ENCODE measurements around the gene THOC6. TPM values are rescaled to one million over a fixed set of nuclear protein-coding genes. Genes with fewer than 3 reads are reported as not detected.

THOC6 gene
- total and polyA plus RNA-seq, 2 donors = 36.8 to 37.6 TPM

- WGBS = under 1% methylated on average over 67 of the region's 67 CpGs
- H3K27ac ChIP-seq (ENCODE audit: low read depth in 1 of 2, low read length in 1 of 2) = peak overlapping the region; percentile 68 to 83
- no peaks in the 10 kb centered on the region for H3K9me3 ChIP-seq (ENCODE audit: control insufficient read depth in 2 of 2, insufficient read depth in 1 of 2, low read length in 1 of 2)
- peak in 8 of 9 donors; percentile 68 to 93 (median 84) for DNase-seq (ENCODE audit: low read depth in 6 of 9, low spot score in 9 of 9)
- peaks cover 0 to 5% of the 10 kb centered on the region in 2 donors for H3K27me3 ChIP-seq (ENCODE audit: control insufficient read depth in 2 of 2, insufficient read depth in 1 of 2, low read length in 1 of 2)
- H3K4me1 ChIP-seq (ENCODE audit: control insufficient read depth in 2 of 2, insufficient read depth in 2 of 2, low read length in 2 of 2) = peaks cover 22 to 45% of the 10 kb centered on the region in 2 donors
- peaks cover 1 to 16% of the 10 kb centered on the region in 2 donors for H3K36me3 ChIP-seq (ENCODE audit: control insufficient read depth in 2 of 2, insufficient read depth in 2 of 2, low read length in 1 of 2)
- peak overlapping the region; percentile 82 to 89 for H3K4me3 ChIP-seq (ENCODE audit: low read length in 2 of 2)
Observed at GRCh38 chr16:3059041-3059722, 35.3 kb downstream of the THOC6 start.

- no peaks in the 10 kb centered on the region for H3K9me3 ChIP-seq (ENCODE audit: control insufficient read depth in 2 of 2, insufficient read depth in 1 of 2, low read length in 1 of 2)
- H3K27me3 ChIP-seq (ENCODE audit: control insufficient read depth in 2 of 2, insufficient read depth in 1 of 2, low read length in 1 of 2) = peaks cover 0 to 5% of the 10 kb centered on the region in 2 donors
- peak overlapping the region; percentile 68 to 83 for H3K27ac ChIP-seq (ENCODE audit: low read depth in 1 of 2, low read length in 1 of 2)
- peak overlapping the region; percentile 82 to 89 for H3K4me3 ChIP-seq (ENCODE audit: low read length in 2 of 2)
- peaks cover 0 to 14% of the 10 kb centered on the region in 2 donors for H3K36me3 ChIP-seq (ENCODE audit: control insufficient read depth in 2 of 2, insufficient read depth in 2 of 2, low read length in 1 of 2)
- peaks cover 24 to 49% of the 10 kb centered on the region in 2 donors for H3K4me1 ChIP-seq (ENCODE audit: control insufficient read depth in 2 of 2, insufficient read depth in 2 of 2, low read length in 2 of 2)
- no peak for DNase-seq (ENCODE audit: low read depth in 6 of 9, low spot score in 9 of 9)
- WGBS = 77% methylated on average over 9 of the region's 9 CpGs
Observed at GRCh38 chr16:3059723-3060242, 35.9 kb downstream of the THOC6 start.

GRCh38 chr16:3060339-3061127, 36.7 kb downstream of the THOC6 start:
- Histone ChIP-seq H3K27me3 (ENCODE audit: control insufficient read depth in 2 of 2, insufficient read depth in 1 of 2, low read length in 1 of 2) (peaks cover 0 to 5% of the 10 kb centered on the region in 2 donors), H3K4me3 (ENCODE audit: low read length in 2 of 2) (no peak overlapping the region), H3K36me3 (ENCODE audit: control insufficient read depth in 2 of 2, insufficient read depth in 2 of 2, low read length in 1 of 2) (peaks cover 0 to 8% of the 10 kb centered on the region in 2 donors), H3K27ac (ENCODE audit: low read depth in 1 of 2, low read length in 1 of 2) (no peak overlapping the region), H3K9me3 (ENCODE audit: control insufficient read depth in 2 of 2, insufficient read depth in 1 of 2, low read length in 1 of 2) (no peaks in the 10 kb centered on the region), H3K4me1 (ENCODE audit: control insufficient read depth in 2 of 2, insufficient read depth in 2 of 2, low read length in 2 of 2) (peaks cover 30 to 49% of the 10 kb centered on the region in 2 donors)
- WGBS = 90% methylated on average over 14 of the region's 14 CpGs
- DNase-seq (ENCODE audit: low read depth in 6 of 9, low spot score in 9 of 9) = no peak

GRCh38 chr16:3062553-3062952, 38.7 kb downstream of the THOC6 start:
- no peak overlapping the region for H3K4me3 ChIP-seq (ENCODE audit: low read length in 2 of 2)
- WGBS = 98% methylated on average over 6 of the region's 6 CpGs
- no peaks in the 10 kb centered on the region for H3K9me3 ChIP-seq (ENCODE audit: control insufficient read depth in 2 of 2, insufficient read depth in 1 of 2, low read length in 1 of 2)
- H3K36me3 ChIP-seq (ENCODE audit: control insufficient read depth in 2 of 2, insufficient read depth in 2 of 2, low read length in 1 of 2) = peaks cover 0 to 2% of the 10 kb centered on the region in 2 donors
- no peak overlapping the region for H3K27ac ChIP-seq (ENCODE audit: low read depth in 1 of 2, low read length in 1 of 2)
- DNase-seq (ENCODE audit: low read depth in 6 of 9, low spot score in 9 of 9) = no peak
- H3K27me3 ChIP-seq (ENCODE audit: control insufficient read depth in 2 of 2, insufficient read depth in 1 of 2, low read length in 1 of 2) = peaks cover 0 to 5% of the 10 kb centered on the region in 2 donors
- H3K4me1 ChIP-seq (ENCODE audit: control insufficient read depth in 2 of 2, insufficient read depth in 2 of 2, low read length in 2 of 2) = peaks cover 32 to 61% of the 10 kb centered on the region in 2 donors

GRCh38 chr16:3063625-3064386, 40.0 kb downstream of the THOC6 start:
- H3K9me3 ChIP-seq (ENCODE audit: control insufficient read depth in 2 of 2, insufficient read depth in 1 of 2, low read length in 1 of 2) = no peaks in the 10 kb centered on the region
- 98% methylated on average over 8 of the region's 8 CpGs for WGBS
- H3K27me3 ChIP-seq (ENCODE audit: control insufficient read depth in 2 of 2, insufficient read depth in 1 of 2, low read length in 1 of 2) = no peaks in the 10 kb centered on the region
- H3K4me3 ChIP-seq (ENCODE audit: low read length in 2 of 2) = no peak overlapping the region
- H3K36me3 ChIP-seq (ENCODE audit: control insufficient read depth in 2 of 2, insufficient read depth in 2 of 2, low read length in 1 of 2) = peaks cover 3 to 12% of the 10 kb centered on the region in 2 donors
- no peak for DNase-seq (ENCODE audit: low read depth in 6 of 9, low spot score in 9 of 9)
- peaks cover 34 to 64% of the 10 kb centered on the region in 2 donors for H3K4me1 ChIP-seq (ENCODE audit: control insufficient read depth in 2 of 2, insufficient read depth in 2 of 2, low read length in 2 of 2)
- no peak overlapping the region for H3K27ac ChIP-seq (ENCODE audit: low read depth in 1 of 2, low read length in 1 of 2)

- H3K4me3 ChIP-seq (ENCODE audit: low read length in 2 of 2) = peak within 1 kb of the TSS; percentile 50 to 83
- whole genome bisulfite sequencing = 82% methylated on average over 13 of the region's 13 CpGs
- peaks cover 27 to 64% of the 10 kb centered on the region in 2 donors for H3K4me1 ChIP-seq (ENCODE audit: control insufficient read depth in 2 of 2, insufficient read depth in 2 of 2, low read length in 2 of 2)
- peak within 1 kb of the TSS; percentile 51 to 64 for H3K27ac ChIP-seq (ENCODE audit: low read depth in 1 of 2, low read length in 1 of 2)
- H3K9me3 ChIP-seq (ENCODE audit: control insufficient read depth in 2 of 2, insufficient read depth in 1 of 2, low read length in 1 of 2) = no peaks in the 10 kb centered on the region
- H3K27me3 ChIP-seq (ENCODE audit: control insufficient read depth in 2 of 2, insufficient read depth in 1 of 2, low read length in 1 of 2) = no peaks in the 10 kb centered on the region
- peaks cover 13 to 19% of the 10 kb centered on the region in 2 donors for H3K36me3 ChIP-seq (ENCODE audit: control insufficient read depth in 2 of 2, insufficient read depth in 2 of 2, low read length in 1 of 2)
- peak in 4 of 9 donors; percentile 55 to 77 (median 70) for DNase-seq (ENCODE audit: low read depth in 6 of 9, low spot score in 9 of 9)
Observed at GRCh38 chr16:3065069-3065741, 41.4 kb downstream of the THOC6 start, which contains the start of gene IL32. Gene IL32 (plus strand): TSS chr16:3065640. CDS start chr16:3065812, 172 bp downstream.

- peaks cover 27 to 67% of the 10 kb centered on the region in 2 donors for H3K4me1 ChIP-seq (ENCODE audit: control insufficient read depth in 2 of 2, insufficient read depth in 2 of 2, low read length in 2 of 2)
- DNase-seq (ENCODE audit: low read depth in 6 of 9, low spot score in 9 of 9) = no peak
- peaks cover 13 to 19% of the 10 kb centered on the region in 2 donors for H3K36me3 ChIP-seq (ENCODE audit: control insufficient read depth in 2 of 2, insufficient read depth in 2 of 2, low read length in 1 of 2)
- WGBS = 85% methylated on average over 26 of the region's 26 CpGs
- H3K27me3 ChIP-seq (ENCODE audit: control insufficient read depth in 2 of 2, insufficient read depth in 1 of 2, low read length in 1 of 2) = no peaks in the 10 kb centered on the region
- peak overlapping the region; percentile 50 to 83 for H3K4me3 ChIP-seq (ENCODE audit: low read length in 2 of 2)
- no peaks in the 10 kb centered on the region for H3K9me3 ChIP-seq (ENCODE audit: control insufficient read depth in 2 of 2, insufficient read depth in 1 of 2, low read length in 1 of 2)
- H3K27ac ChIP-seq (ENCODE audit: low read depth in 1 of 2, low read length in 1 of 2) = peak overlapping the region; percentile 51 to 64
Observed at GRCh38 chr16:3065742-3066439, 42.1 kb downstream of the THOC6 start.

GRCh38 chr16:3066440-3066748, 42.6 kb downstream of the THOC6 start:
- Histone ChIP-seq H3K9me3 (ENCODE audit: control insufficient read depth in 2 of 2, insufficient read depth in 1 of 2, low read length in 1 of 2) (no peaks in the 10 kb centered on the region), H3K4me1 (ENCODE audit: control insufficient read depth in 2 of 2, insufficient read depth in 2 of 2, low read length in 2 of 2) (peaks cover 32 to 70% of the 10 kb centered on the region in 2 donors), H3K27me3 (ENCODE audit: control insufficient read depth in 2 of 2, insufficient read depth in 1 of 2, low read length in 1 of 2) (no peaks in the 10 kb centered on the region), H3K36me3 (ENCODE audit: control insufficient read depth in 2 of 2, insufficient read depth in 2 of 2, low read length in 1 of 2) (peaks cover 13 to 19% of the 10 kb centered on the region in 2 donors), H3K4me3 (ENCODE audit: low read length in 2 of 2) (peak overlapping the region; percentile 50 to 83), H3K27ac (ENCODE audit: low read depth in 1 of 2, low read length in 1 of 2) (peak overlapping the region; percentile 38 to 51)
- WGBS = 89% methylated on average over 7 of the region's 7 CpGs
- DNase-seq (ENCODE audit: low read depth in 6 of 9, low spot score in 9 of 9) = no peak
